ENCODE measurements around the gene FDX2. TPM values are rescaled to one million over a fixed set of nuclear protein-coding genes. Genes with fewer than 3 reads are reported as not detected.

The FDX2 gene
- total RNA-seq, 4 donors from 2014 or later = 22.8 to 44.8 (median 33.3) TPM

DNA sequence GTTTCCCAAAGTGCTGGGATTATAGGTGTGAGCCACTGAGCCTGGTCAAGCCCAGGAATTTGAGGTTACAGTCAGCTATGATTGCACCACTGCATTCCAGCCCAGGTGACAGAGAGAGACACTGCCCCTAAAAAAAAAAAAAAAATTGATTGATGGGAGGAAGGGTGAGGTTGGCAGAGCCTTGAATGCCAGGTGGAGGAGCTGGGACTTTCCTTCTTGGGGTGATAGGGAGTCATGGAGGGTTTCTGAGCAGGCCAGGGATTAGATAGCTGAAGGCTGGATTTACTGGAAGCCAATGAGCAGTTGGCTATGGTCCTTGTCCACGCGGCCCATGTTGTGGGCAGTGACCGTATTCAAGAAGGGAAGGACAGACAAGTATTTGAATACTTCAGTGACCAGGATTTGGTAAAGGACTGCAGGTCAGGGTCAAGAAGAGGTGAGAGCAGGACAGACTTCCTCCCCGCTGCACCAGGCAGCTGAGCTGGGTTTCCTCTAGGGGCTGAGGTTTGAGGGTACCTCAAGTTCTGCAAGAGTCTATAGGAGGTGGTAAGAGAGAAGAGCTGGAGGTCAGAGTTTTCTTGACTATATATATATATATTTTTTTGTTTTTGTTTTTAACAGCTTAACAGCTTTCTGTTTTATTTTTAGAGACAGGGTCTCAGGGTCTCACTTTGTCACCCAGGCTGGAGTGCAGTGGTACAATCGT is 35.9 kb downstream of the FDX2 start:
- intact Hi-C loops (cut with DNase I) = no loop called here
- no peaks in the 10 kb centered on the region for H3K9me3 ChIP-seq

DNA sequence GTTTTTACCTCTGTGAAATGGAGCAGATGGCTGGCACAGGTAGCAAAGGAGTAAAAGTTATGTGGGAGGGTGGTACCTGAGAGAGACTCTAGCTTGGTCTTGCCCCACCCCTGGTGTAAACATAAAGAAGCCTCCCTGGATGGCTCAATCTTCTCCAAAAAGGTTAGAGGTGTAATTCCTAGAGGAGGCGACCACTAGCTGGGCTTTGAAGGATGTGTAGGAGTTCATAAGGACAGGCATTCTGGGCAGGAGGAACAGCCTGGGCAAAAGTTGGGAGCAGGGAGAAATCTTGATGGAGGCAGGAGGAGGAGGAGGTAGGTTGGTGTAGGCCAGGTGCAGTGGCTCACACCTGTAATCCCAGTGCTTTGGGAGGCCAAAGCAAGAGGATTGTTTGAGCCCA is 36.9 kb downstream of the FDX2 start:
- 85 to 88% methylated on average over 1 of the region's 1 CpG for WGBS, 2 donors
- Histone ChIP-seq H3K4me1 (peaks cover 9 to 22% of the 10 kb centered on the region in 2 donors), H3K4me3 (replicated peaks in 1 of 3) (no peak overlapping the region), H3K36me3 (no peaks in the 10 kb centered on the region), H3K27ac (no peak overlapping the region), H3K9me3 (no peaks in the 10 kb centered on the region), H3K27me3 (no peaks in the 10 kb centered on the region)
- intact Hi-C loops (cut with DNase I) = no loop called here
- DNase-seq = no peak
- no peak for TF ChIP-seq POLR2A (IDR thresholded peaks at IDR 0.05)
- TF ChIP-seq, protein P1, sequence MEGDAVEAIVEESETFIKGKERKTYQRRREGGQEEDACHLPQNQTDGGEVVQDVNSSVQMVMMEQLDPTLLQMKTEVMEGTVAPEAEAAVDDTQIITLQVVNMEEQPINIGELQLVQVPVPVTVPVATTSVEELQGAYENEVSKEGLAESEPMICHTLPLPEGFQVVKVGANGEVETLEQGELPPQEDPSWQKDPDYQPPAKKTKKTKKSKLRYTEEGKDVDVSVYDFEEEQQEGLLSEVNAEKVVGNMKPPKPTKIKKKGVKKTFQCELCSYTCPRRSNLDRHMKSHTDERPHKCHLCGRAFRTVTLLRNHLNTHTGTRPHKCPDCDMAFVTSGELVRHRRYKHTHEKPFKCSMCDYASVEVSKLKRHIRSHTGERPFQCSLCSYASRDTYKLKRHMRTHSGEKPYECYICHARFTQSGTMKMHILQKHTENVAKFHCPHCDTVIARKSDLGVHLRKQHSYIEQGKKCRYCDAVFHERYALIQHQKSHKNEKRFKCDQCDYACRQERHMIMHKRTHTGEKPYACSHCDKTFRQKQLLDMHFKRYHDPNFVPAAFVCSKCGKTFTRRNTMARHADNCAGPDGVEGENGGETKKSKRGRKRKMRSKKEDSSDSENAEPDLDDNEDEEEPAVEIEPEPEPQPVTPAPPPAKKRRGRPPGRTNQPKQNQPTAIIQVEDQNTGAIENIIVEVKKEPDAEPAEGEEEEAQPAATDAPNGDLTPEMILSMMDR (IDR thresholded peaks at IDR 0.05) = no peak

More for the DNA sequence above, 35.9 kb downstream of the FDX2 start:
- H3K36me3 ChIP-seq = peaks cover 6% of the 10 kb centered on the region in 2 donors
- peaks cover 9 to 15% of the 10 kb centered on the region in 2 donors for H3K4me1 ChIP-seq
- no peaks in the 10 kb centered on the region for H3K27me3 ChIP-seq
- H3K4me3 ChIP-seq (replicated peaks in 1 of 3) = no peak overlapping the region
- 71 to 76% methylated on average over 5 of the region's 5 CpGs for WGBS, 2 donors
- TF ChIP-seq, protein P1 (IDR thresholded peaks at IDR 0.05) = no peak
- TF ChIP-seq POLR2A (IDR thresholded peaks at IDR 0.05) = no peak
- no peak overlapping the region for H3K27ac ChIP-seq
- DNase-seq = no peak

DNA sequence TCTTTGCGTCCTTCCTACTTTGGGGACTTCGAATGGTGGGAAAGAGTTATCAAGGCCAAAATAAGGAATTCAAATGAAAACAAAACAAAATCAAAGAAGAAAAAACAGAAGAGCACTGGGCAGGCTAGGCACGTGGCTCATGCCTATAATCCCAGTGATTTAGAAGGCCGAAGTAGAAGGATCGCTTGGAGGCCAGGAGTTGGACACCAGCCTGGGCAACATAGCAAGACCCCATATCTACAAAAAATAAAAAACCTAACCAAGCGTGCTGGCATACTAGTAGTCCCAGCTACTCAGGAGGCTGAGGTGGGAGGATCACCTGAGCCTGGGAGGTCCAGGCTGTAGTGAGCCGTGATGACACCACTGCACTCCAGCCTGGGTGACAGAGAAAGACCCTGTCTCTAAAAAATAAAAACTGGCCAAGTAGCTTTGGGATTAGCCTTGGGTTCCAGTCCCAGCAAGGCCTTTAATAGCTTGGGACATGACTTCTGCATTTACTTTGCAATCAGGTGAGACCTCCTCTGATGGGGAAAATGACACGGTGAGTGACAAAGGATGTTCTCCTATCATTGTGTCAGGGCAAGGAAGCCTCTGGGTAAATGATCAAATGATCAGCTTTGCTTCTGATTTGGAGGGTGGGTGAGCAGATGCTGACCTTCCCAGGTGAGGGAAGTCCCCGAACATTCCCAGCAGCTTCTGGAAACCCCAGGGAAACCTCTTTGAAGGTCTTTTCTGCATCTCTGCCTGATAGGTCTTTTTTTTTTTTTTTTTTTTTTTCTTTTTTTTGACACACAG is 37.8 kb downstream of the FDX2 start:
- no peaks in the 10 kb centered on the region for H3K36me3 ChIP-seq
- no peak for DNase-seq
- peaks cover 4 to 15% of the 10 kb centered on the region in 2 donors for H3K4me1 ChIP-seq
- no peaks in the 10 kb centered on the region for H3K9me3 ChIP-seq
- 90% methylated on average over 9 of the region's 9 CpGs for WGBS, 2 donors
- intact Hi-C loops (cut with DNase I) = no loop called here
- no peak for TF ChIP-seq POLR2A (IDR thresholded peaks at IDR 0.05)
- TF ChIP-seq, protein P1 (IDR thresholded peaks at IDR 0.05) = no peak
- no peak overlapping the region for H3K4me3 ChIP-seq (replicated peaks in 1 of 3)
- H3K27ac ChIP-seq = no peak overlapping the region
- H3K27me3 ChIP-seq = no peaks in the 10 kb centered on the region

DNA sequence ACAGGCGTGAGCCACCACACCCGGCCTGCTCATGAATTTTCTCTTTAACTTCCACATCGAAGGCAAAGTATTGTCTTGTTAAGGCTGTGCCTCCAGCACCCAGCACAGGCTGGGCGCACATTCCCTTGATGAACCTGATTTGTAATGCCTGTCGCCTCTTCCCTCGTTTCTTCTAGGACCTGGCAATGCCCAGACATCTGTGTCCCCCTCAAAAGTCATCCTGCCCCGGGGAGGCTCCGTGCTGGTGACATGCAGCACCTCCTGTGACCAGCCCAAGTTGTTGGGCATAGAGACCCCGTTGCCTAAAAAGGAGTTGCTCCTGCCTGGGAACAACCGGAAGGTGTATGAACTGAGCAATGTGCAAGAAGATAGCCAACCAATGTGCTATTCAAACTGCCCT is 41.2 kb downstream of the FDX2 start:
- H3K36me3 ChIP-seq = no peaks in the 10 kb centered on the region
- no peaks in the 10 kb centered on the region for H3K9me3 ChIP-seq
- 90 to 96% methylated on average over 10 of the region's 10 CpGs for WGBS, 2 donors
- H3K4me1 ChIP-seq = peaks cover 13 to 31% of the 10 kb centered on the region in 2 donors
- TF ChIP-seq, protein P1 (IDR thresholded peaks at IDR 0.05) = no peak
- TF ChIP-seq POLR2A (IDR thresholded peaks at IDR 0.05) = no peak
- peak overlapping the region in 2 of 3 donors; percentile 46 to 53 for H3K27ac ChIP-seq
- DNase-seq = no peak
- H3K4me3 ChIP-seq (replicated peaks in 1 of 3) = no peak overlapping the region
- no peaks in the 10 kb centered on the region for H3K27me3 ChIP-seq
- intact Hi-C loops (cut with DNase I) = no loop called here

All from thyroid gland (tissue), 4 donors.